Skeletal muscle satellite cell (primary cell): ENCODE data around the gene TNFRSF11A.

ENCODE experiments used
- H3K27me3 ChIP-seq: 2 replicates; pipeline ENCODE4 v1.7.0; 2013; ENCODE audit warnings: low read length; ENCODE audit not compliant: control insufficient read depth, insufficient read depth
- H3K36me3 ChIP-seq: 2 replicates; pipeline ENCODE4 v1.7.0; 2013; ENCODE audit warnings: mild to moderate bottlenecking, control low read depth, low read length; ENCODE audit not compliant: insufficient read depth
- H3K4me1 ChIP-seq: 2 replicates; pipeline ENCODE4 v1.7.0; 2013; ENCODE audit warnings: low read length; ENCODE audit not compliant: control insufficient read depth, insufficient read depth
- H3K4me2 ChIP-seq: 2 replicates; pipeline ENCODE4 v1.7.0; 2013; ENCODE audit warnings: mild to moderate bottlenecking, low read length
- H3K4me3 ChIP-seq: 2 replicates; pipeline ENCODE4 v1.7.0; 2013; ENCODE audit warnings: low read length
- H3K9ac ChIP-seq: 2 replicates; pipeline ENCODE4 v1.7.0; 2013; ENCODE audit warnings: mild to moderate bottlenecking, low read depth, low read length, moderate library complexity
- H3K9me3 ChIP-seq: replicated peaks from 2 replicates; pipeline ENCODE4 v1.7.0; 2013; ENCODE audit warnings: mild to moderate bottlenecking, control low read depth, low read length

Gene TNFRSF11A

GRCh38 chr18:62289047-62289446, 36.1 kb upstream of the TNFRSF11A start:
- H3K4me2 ChIP-seq: no peak overlapping the region
- no peaks in the 10 kb centered on the region for H3K27me3 ChIP-seq
- H3K9ac ChIP-seq: no peak overlapping the region
- H3K9me3 ChIP-seq: no peaks in the 10 kb centered on the region
- no peak overlapping the region for H3K4me3 ChIP-seq
- peaks cover 25% of the 10 kb centered on the region for H3K36me3 ChIP-seq
- H3K4me1 ChIP-seq: no peaks in the 10 kb centered on the region

GRCh38 chr18:62294073-62294472, 31.0 kb upstream of the TNFRSF11A start:
- Histone ChIP-seq H3K4me3 (no peak overlapping the region), H3K27me3 (no peaks in the 10 kb centered on the region), H3K4me1 (no peaks in the 10 kb centered on the region), H3K9ac (no peak overlapping the region), H3K4me2 (no peak overlapping the region), H3K36me3 (peaks cover 17% of the 10 kb centered on the region), H3K9me3 (no peaks in the 10 kb centered on the region)

GRCh38 chr18:62300359-62300963, 24.6 kb upstream of the TNFRSF11A start:
- Histone ChIP-seq H3K4me2 (no peak overlapping the region), H3K9ac (no peak overlapping the region), H3K27me3 (no peaks in the 10 kb centered on the region), H3K36me3 (peaks cover 11% of the 10 kb centered on the region), H3K9me3 (no peaks in the 10 kb centered on the region), H3K4me1 (no peaks in the 10 kb centered on the region), H3K4me3 (no peak overlapping the region)

GRCh38 chr18:62301322-62301721, 23.8 kb upstream of the TNFRSF11A start:
- Histone ChIP-seq H3K36me3 (peaks cover 11% of the 10 kb centered on the region), H3K9me3 (no peaks in the 10 kb centered on the region), H3K4me2 (no peak overlapping the region), H3K9ac (no peak overlapping the region), H3K27me3 (no peaks in the 10 kb centered on the region), H3K4me3 (no peak overlapping the region), H3K4me1 (no peaks in the 10 kb centered on the region)

GRCh38 chr18:62312851-62313250, 12.3 kb upstream of the TNFRSF11A start:
- Histone ChIP-seq H3K4me2 (no peak overlapping the region), H3K4me3 (no peak overlapping the region), H3K9ac (no peak overlapping the region), H3K4me1 (no peaks in the 10 kb centered on the region), H3K27me3 (no peaks in the 10 kb centered on the region), H3K9me3 (no peaks in the 10 kb centered on the region), H3K36me3 (peaks cover 11% of the 10 kb centered on the region)

- no peak overlapping the region for H3K4me3 ChIP-seq
- H3K9ac ChIP-seq: no peak overlapping the region
- no peaks in the 10 kb centered on the region for H3K9me3 ChIP-seq
- H3K36me3 ChIP-seq: no peaks in the 10 kb centered on the region
- H3K4me2 ChIP-seq: no peak overlapping the region
- H3K27me3 ChIP-seq: peaks cover 14% of the 10 kb centered on the region
- H3K4me1 ChIP-seq: no peaks in the 10 kb centered on the region
These were observed 6.6 kb upstream of the TNFRSF11A start for GRCh38 chr18:62318228-62319180.

GRCh38 chr18:62321201-62321600, 3.9 kb upstream of the TNFRSF11A start:
- Histone ChIP-seq H3K36me3 (no peaks in the 10 kb centered on the region), H3K4me3 (no peak overlapping the region), H3K9ac (no peak overlapping the region), H3K9me3 (no peaks in the 10 kb centered on the region), H3K27me3 (peaks cover 38% of the 10 kb centered on the region), H3K4me2 (no peak overlapping the region), H3K4me1 (peaks cover 12% of the 10 kb centered on the region)

GRCh38 chr18:62323483-62324180, 1.5 kb upstream of the TNFRSF11A start:
- peaks cover 59% of the 10 kb centered on the region for H3K27me3 ChIP-seq

GRCh38 chr18:62324181-62324828, 805 bp upstream of the TNFRSF11A start:
- no peaks in the 10 kb centered on the region for H3K9me3 ChIP-seq
- H3K36me3 ChIP-seq: no peaks in the 10 kb centered on the region
- no peak overlapping the region for H3K4me3 ChIP-seq
- no peak overlapping the region for H3K9ac ChIP-seq
- peaks cover 20% of the 10 kb centered on the region for H3K4me1 ChIP-seq
- peaks cover 59% of the 10 kb centered on the region for H3K27me3 ChIP-seq
- peak overlapping the region; percentile 50 for H3K4me2 ChIP-seq

More at GRCh38 chr18:62323483-62324180, 1.5 kb upstream of the TNFRSF11A start:
- no peaks in the 10 kb centered on the region for H3K9me3 ChIP-seq
- H3K36me3 ChIP-seq: no peaks in the 10 kb centered on the region
- H3K4me3 ChIP-seq: no peak overlapping the region
- peaks cover 13% of the 10 kb centered on the region for H3K4me1 ChIP-seq
- no peak overlapping the region for H3K4me2 ChIP-seq
- no peak overlapping the region for H3K9ac ChIP-seq

- Histone ChIP-seq H3K36me3 (no peaks in the 10 kb centered on the region), H3K27me3 (peaks cover 59% of the 10 kb centered on the region), H3K4me3 (peak overlapping the region; percentile 65), H3K4me2 (peak overlapping the region; percentile 92), H3K4me1 (peaks cover 32% of the 10 kb centered on the region), H3K9me3 (no peaks in the 10 kb centered on the region), H3K9ac (peak overlapping the region; percentile 13)
These were observed 916 bp downstream of the TNFRSF11A start for GRCh38 chr18:62325806-62326645.
